Esophagus (tissue), 2 donors: Measurements from ENCODE around the gene ETV1. TPM values are rescaled to one million over a fixed set of nuclear protein-coding genes. Genes with fewer than 3 reads are reported as not detected.
A peak's percentile ranks its signal among the peaks of the same experiment; 100 is the strongest.

Source experiments
- H3K27ac ChIP-seq, 2 donors: one replicate each; pipeline ENCODE4 v1.5.1; 2013; ENCODE audit warnings: low read depth in 2 of 2, mild to moderate bottlenecking in 2 of 2, inconsistent platforms in 1 of 2, low read length in 1 of 2, moderate library complexity in 1 of 2
- H3K27me3 ChIP-seq, 2 donors: one replicate each; pipeline ENCODE4 v1.6.1; 2013; ENCODE audit warnings: low read length in 2 of 2, control low read depth in 1 of 2, mild to moderate bottlenecking in 1 of 2; ENCODE audit not compliant: insufficient read depth in 2 of 2, control insufficient read depth in 1 of 2
- H3K36me3 ChIP-seq, 2 donors: one replicate each; pipeline ENCODE4 v1.6.1; 2013; ENCODE audit warnings: low read length in 1 of 2; ENCODE audit not compliant: control insufficient read depth in 2 of 2, insufficient read depth in 2 of 2
- H3K4me1 ChIP-seq, 2 donors: one replicate each; pipeline ENCODE4 v1.6.1; 2013; ENCODE audit warnings: low read length in 1 of 2; ENCODE audit not compliant: control insufficient read depth in 2 of 2, insufficient read depth in 2 of 2
- H3K4me3 ChIP-seq, 2 donors: one replicate each; pipeline ENCODE4 v1.5.1; 2013; ENCODE audit warnings: low read length in 2 of 2, mild to moderate bottlenecking in 2 of 2, low read depth in 1 of 2, moderate library complexity in 1 of 2
- H3K9me3 ChIP-seq, 2 donors: one replicate each; pipeline ENCODE4 v1.6.1; 2013; ENCODE audit warnings: mild to moderate bottlenecking in 2 of 2, low read depth in 1 of 2, low read length in 1 of 2, moderate library complexity in 1 of 2; ENCODE audit not compliant: control insufficient read depth in 2 of 2, insufficient read depth in 1 of 2
- WGBS, 2 donors: extraction: QIAGEN DNeasy Blood & Tissue Kit; methylation state at CpG; one replicate each; pipeline ENCODE4 v1.1.7; 2013; 5-methylcytosine and 5-hydroxymethylcytosine counted together
- polyA plus RNA-seq, 2 donors: library from polyadenylated mRNA; stranded (reverse); fragments of 200-250 nt; gene quantifications; one replicate each; pipeline ENCODE4 v1.2.3, GENCODE V29; 2013
- donor health status: healthy with polysubstance abuse.
- donor health status: Bipolar disorder and iron deficiency.

The ETV1 gene
- polyA plus RNA-seq, 2 donors = 0.65 to 1.2 TPM

DNA sequence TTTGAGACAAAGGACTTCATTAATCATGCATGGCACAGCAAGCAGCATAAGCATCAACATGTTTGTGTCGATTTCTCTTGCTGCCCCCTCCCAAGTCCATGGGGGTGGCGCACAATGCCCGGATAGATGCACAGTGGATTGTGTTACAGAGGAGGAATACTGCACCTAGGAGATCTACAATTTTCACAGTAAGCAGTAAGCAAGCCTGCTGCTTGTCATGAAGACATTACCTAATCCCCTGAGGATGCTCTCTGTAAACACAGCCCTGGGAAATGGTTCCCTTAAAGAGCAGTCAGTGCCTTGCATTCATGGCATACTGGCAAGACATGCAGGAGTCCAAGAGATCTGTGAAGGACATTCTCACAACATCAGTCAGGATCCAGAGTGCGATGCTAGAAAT, 137.7 kb downstream of the ETV1 start:
- H3K4me3 ChIP-seq = no peak overlapping the region
- H3K27ac ChIP-seq = no peak overlapping the region
- 58 to 63% methylated on average over 4 of the region's 4 CpGs for WGBS, 2 donors
- H3K36me3 ChIP-seq = no peaks in the 10 kb centered on the region
- no peaks in the 10 kb centered on the region for H3K27me3 ChIP-seq
- H3K4me1 ChIP-seq = no peaks in the 10 kb centered on the region
- H3K9me3 ChIP-seq = no peaks in the 10 kb centered on the region

DNA sequence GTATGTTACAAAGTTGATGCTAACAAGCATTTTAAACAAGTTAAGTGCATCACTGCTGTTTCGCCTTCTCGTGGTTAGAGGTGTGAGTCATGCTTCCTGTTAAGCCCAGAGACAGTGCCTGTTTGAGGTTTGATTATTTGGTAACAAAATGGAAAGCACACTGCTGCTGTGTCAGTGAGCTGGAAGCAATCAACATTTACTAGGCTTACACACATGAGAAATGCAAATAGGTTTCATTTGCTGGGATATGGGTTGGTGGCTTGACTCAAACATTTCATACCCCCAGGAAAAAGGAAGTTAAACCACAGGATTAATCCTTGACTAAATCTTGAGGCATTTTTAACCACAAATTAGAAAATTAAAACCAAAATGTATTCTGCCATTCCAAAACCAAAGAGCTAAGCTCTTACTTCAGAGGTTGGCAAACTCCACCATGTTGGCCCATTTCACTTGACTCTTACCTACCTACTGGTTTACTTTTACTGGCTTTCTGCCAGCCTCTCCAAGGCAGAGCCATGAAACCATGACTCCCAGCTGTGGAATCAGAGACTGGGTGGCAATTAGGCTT, 139.2 kb downstream of the ETV1 start:
- H3K4me3 ChIP-seq = no peak overlapping the region
- no peaks in the 10 kb centered on the region for H3K27me3 ChIP-seq
- 10 to 31% methylated on average over 2 of the region's 2 CpGs for WGBS, 2 donors
- H3K9me3 ChIP-seq = no peaks in the 10 kb centered on the region
- no peaks in the 10 kb centered on the region for H3K36me3 ChIP-seq
- peak overlapping the region in 1 of 2 donors; percentile 56 for H3K27ac ChIP-seq
- H3K4me1 ChIP-seq = no peaks in the 10 kb centered on the region

DNA sequence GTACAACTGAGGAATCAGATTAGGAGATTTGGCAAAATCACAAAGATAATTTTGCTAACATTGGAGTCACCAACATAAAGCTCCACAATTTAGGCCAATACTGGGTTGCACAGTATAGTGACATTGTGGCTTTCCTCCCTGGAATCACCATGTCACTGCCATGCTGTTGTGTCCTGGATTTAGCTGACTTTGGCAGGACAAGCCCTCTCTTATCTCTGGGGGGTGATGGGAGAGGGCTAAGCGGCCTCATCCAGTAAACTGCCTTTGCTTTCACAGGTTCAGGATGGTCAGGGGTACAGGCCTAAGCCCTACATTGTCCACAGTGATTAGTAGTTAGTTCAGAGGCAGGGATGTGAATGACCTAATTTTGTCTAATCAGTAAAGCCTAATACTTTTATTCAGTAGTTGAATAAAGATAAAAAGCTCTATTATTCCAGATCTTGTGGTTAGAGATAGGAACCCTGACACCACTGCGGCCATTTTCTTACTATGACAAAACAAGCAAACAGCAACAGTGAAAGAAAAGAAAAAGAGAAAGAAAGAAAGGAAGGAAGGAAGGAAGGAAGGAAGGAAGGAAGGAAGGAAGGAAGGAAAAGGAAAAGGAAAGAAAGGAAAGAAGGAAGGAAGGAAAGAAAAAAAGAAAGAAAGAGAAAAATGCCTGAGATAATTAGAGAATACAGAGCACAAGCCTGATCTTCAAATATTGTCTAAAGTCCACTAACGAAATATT, 140.1 kb downstream of the ETV1 start:
- Histone ChIP-seq H3K36me3 (no peaks in the 10 kb centered on the region), H3K9me3 (no peaks in the 10 kb centered on the region), H3K4me3 (no peak overlapping the region), H3K27ac (peak overlapping the region in 1 of 2 donors; percentile 42), H3K27me3 (no peaks in the 10 kb centered on the region), H3K4me1 (no peaks in the 10 kb centered on the region)
- WGBS, 2 donors = 78 to 87% methylated on average over 3 of the region's 3 CpGs

DNA sequence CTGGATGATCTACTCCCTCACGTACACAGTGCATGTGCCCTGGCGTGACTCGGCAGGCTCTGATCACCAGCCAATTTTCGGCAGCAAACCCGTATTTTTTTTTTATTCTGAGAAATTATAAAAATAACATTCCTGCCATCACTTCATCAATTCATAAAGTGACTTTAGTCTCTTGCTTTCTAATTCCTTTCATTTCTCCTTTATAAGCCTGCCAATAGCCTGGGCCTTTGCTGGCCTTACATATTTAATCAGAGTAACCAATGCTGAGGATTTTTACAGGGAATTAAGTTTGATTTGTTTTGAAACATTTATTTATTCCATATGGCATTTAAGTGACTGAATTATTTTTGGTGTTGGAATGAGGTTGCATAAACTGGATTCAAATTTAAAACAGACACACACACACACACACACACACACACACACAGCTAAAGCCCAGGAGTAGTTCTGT, 140.8 kb downstream of the ETV1 start:
- no peaks in the 10 kb centered on the region for H3K36me3 ChIP-seq
- WGBS, 2 donors = 32 to 61% methylated on average over 5 of the region's 5 CpGs
- no peaks in the 10 kb centered on the region for H3K9me3 ChIP-seq
- H3K4me1 ChIP-seq = no peaks in the 10 kb centered on the region
- H3K4me3 ChIP-seq = no peak overlapping the region
- H3K27ac ChIP-seq = no peak overlapping the region
- H3K27me3 ChIP-seq = no peaks in the 10 kb centered on the region

DNA sequence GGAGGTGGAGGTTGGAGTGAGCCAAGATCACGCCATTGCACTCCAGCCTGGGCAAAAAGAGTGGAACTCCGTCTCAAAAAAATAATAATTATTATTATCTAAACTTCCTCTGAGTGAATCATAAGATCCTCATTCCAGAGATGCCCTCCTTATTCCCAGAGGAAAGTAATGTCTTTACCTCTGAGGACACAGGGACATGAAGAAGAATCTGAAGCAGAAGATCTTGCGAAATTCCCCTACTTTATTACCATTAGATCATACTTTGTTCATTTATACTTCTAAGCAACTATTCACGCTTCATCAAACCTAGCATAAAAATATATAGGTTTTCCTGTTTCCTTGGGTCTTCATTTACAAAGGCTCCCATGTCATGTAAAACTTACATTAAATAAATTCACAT, 143.1 kb downstream of the ETV1 start:
- 88 to 93% methylated on average over 4 of the region's 4 CpGs for WGBS, 2 donors
- Histone ChIP-seq H3K4me1 (no peaks in the 10 kb centered on the region), H3K9me3 (no peaks in the 10 kb centered on the region)

DNA sequence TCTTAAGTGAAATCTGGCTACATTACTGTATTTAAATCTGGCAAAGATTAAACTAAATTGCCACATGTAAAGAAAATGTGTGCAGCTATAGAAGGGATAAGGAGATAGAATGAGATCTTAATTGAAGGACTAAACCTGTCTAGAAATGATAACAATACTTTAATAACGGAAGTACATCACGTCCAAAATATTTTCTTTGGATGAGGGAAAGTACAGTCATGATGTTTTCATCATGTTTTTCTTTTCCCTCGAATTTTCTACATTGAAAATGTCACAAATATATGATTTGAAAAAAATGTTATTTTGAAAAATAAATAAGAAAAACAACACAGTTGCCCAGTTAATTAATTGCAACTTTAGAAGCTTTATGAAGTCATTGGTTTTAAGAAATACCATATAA, 143.9 kb downstream of the ETV1 start:
- H3K4me3 ChIP-seq = no peak overlapping the region

More for the DNA sequence above, 143.1 kb downstream of the ETV1 start:
- Histone ChIP-seq H3K27ac (no peak overlapping the region), H3K36me3 (no peaks in the 10 kb centered on the region), H3K4me3 (no peak overlapping the region), H3K27me3 (no peaks in the 10 kb centered on the region)

DNA sequence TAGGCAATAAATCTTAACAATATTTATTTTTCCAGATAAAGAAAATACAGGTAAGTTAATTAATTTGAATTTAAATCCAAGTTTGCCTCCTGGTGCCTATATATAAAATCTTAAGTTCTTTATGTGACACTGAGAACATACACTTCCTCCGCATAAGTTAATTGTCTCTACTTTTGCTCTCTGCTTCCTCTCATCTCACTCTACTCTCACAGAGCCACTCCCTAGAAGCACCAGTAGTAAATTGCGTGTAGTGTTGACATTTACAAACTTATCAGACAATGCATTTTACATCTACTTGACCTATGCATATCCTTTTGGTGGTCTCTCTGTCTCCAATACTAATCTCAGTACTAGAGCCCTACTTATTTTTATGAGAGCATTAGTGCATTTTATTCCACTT, 144.5 kb downstream of the ETV1 start:
- Histone ChIP-seq H3K9me3 (no peaks in the 10 kb centered on the region), H3K27ac (no peak overlapping the region), H3K4me3 (no peak overlapping the region), H3K4me1 (no peaks in the 10 kb centered on the region), H3K36me3 (no peaks in the 10 kb centered on the region), H3K27me3 (no peaks in the 10 kb centered on the region)
- 80 to 96% methylated on average over 2 of the region's 2 CpGs for WGBS, 2 donors

More for the DNA sequence above, 143.9 kb downstream of the ETV1 start:
- no peaks in the 10 kb centered on the region for H3K36me3 ChIP-seq
- no peaks in the 10 kb centered on the region for H3K9me3 ChIP-seq
- H3K4me1 ChIP-seq = no peaks in the 10 kb centered on the region
- no peaks in the 10 kb centered on the region for H3K27me3 ChIP-seq
- WGBS, 2 donors = 75 to 78% methylated on average over 3 of the region's 3 CpGs
- no peak overlapping the region for H3K27ac ChIP-seq

DNA sequence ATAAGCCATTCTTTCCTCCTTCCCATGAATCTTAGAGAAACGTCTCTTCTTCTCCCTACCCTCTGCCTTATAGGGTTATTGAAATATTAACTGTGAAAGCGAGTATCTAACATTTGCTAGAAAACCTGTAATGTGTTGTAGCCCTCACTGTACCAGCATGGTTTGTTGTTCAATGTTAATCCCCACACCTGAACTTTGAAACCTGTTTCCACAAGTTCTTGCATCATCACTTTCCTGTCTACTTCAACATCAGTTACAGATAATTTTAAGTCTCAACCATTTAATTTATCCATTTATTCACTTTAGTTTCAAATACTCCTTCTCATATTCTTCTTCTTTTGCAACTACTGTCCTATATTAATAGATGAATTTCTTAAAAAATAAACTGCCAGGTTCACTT, 148.2 kb downstream of the ETV1 start:
- Histone ChIP-seq H3K9me3 (no peaks in the 10 kb centered on the region), H3K27me3 (no peaks in the 10 kb centered on the region), H3K27ac (no peak overlapping the region), H3K4me3 (no peak overlapping the region), H3K36me3 (no peaks in the 10 kb centered on the region), H3K4me1 (no peaks in the 10 kb centered on the region)
- 77 to 85% methylated on average over 2 of the region's 2 CpGs for WGBS, 2 donors
